HepG2 (cell line): Measurements from ENCODE around the gene CEP131. TPM values are rescaled to one million over a fixed set of nuclear protein-coding genes. Genes with fewer than 3 reads are reported as not detected.
"Not testable (repeated sequence)": the region's sequence is repeated elsewhere in the genome, so short reads cannot be mapped to it uniquely, and the experiment has no call there.

Experiments used
- ATAC-seq: fragments of 200-7000 bp; cut with Tn5 transposase; 3 replicates; pipeline ENCODE4 v1.9.1; 2020; ENCODE audit warnings: mild to moderate bottlenecking, moderate library complexity
- BruUV-seq: library from RNA; stranded (reverse); fragments of 400-500 nt; replicated peaks from 2 replicates; lab custom pipeline; 2021; lab: Mats Ljungman, UMichigan
- CTCF ChIA-PET: fragments of 300-600 bp; formaldehyde crosslinking; extraction: SDS; loops from one replicate; lab custom pipeline; 2021; ENCODE audit warnings: low total read pairs, inconsistent platforms, low intra/inter-chr PET ratio; lab: Yijun Ruan, JAX
- POLR2A ChIA-PET: fragments of 350-600 bp; sonication (Branson Sonifier 250); formaldehyde crosslinking; loops from one replicate; lab custom pipeline; 2020; ENCODE audit warnings: antibody characterized with exemption, inconsistent platforms; lab: Yijun Ruan, JAX
- DNase-seq: peaks from one replicate; pipeline ENCODE4 v3.0.0-alpha.2; 2015; ENCODE audit warnings: low spot score
- FAIRE-seq: peaks from 3 replicates; lab custom pipeline; 2011; peaks lifted over from hg19 to GRCh38; lab: Jason Lieb, UNC
- H2AFZ ChIP-seq: one replicate; pipeline ENCODE4 v1.6.1; 2011; ENCODE audit warnings: low read length, inconsistent platforms
- H3K27ac ChIP-seq: fragments of 300-600 bp; 3 replicates; pipeline ENCODE4 v1.8.0; 2011; ENCODE audit warnings: mixed run types, mild to moderate bottlenecking, mixed read lengths, low read length, inconsistent platforms; ENCODE audit not compliant: insufficient read depth; ENCODE audit errors: extremely low read length
- H3K27me3 ChIP-seq, 2 experiments: fragments of 200-600 bp in 1 of 2; 2 replicates in 1 of 2; 3 replicates in 1 of 2; pipeline versions ENCODE4 v1.6.0 to v1.8.0; 2011; ENCODE audit warnings: low read length in 2 of 2, mild to moderate bottlenecking in 2 of 2, moderate library complexity in 2 of 2, inconsistent platforms in 1 of 2; ENCODE audit not compliant: insufficient read depth in 2 of 2, control insufficient read depth in 1 of 2
- H3K36me3 ChIP-seq, 2 experiments: fragments of 200-600 bp in 1 of 2; replicated peaks in 1 of 2; 2 replicates in 1 of 2; 3 replicates in 1 of 2; pipeline versions ENCODE4 v1.5.1 to v1.8.0; 2011; ENCODE audit warnings: low read length in 2 of 2, inconsistent platforms in 1 of 2; ENCODE audit not compliant: insufficient read depth in 2 of 2, control insufficient read depth in 1 of 2
- H3K4me1 ChIP-seq: 2 replicates; pipeline ENCODE4 v1.5.1; 2012; ENCODE audit warnings: low read length, inconsistent platforms; ENCODE audit not compliant: insufficient read depth
- H3K4me2 ChIP-seq: 2 replicates; pipeline ENCODE4 v1.6.0; 2011; ENCODE audit warnings: low read depth, low read length, inconsistent platforms
- H3K4me3 ChIP-seq, 3 experiments: fragments of 200-600 bp in 1 of 3; sonication (generic), shearing (Covaris generic) in 1 of 3; replicated peaks in 1 of 3; 2 replicates each; pipeline ENCODE4 v1.5.1; 2011 to 2016; ENCODE audit warnings: low read length in 3 of 3, inconsistent platforms in 2 of 3, low read depth in 2 of 3, mild to moderate bottlenecking in 2 of 3, control low read depth in 1 of 3, mixed read lengths in 1 of 3; ENCODE audit not compliant: insufficient read depth in 1 of 3
- H3K79me2 ChIP-seq: one replicate; pipeline ENCODE4 v1.6.1; 2011; ENCODE audit warnings: low read length, inconsistent platforms; ENCODE audit not compliant: insufficient read depth
- H3K9ac ChIP-seq: 2 replicates; pipeline ENCODE4 v1.6.0; 2011; ENCODE audit warnings: mild to moderate bottlenecking, low read depth, low read length, inconsistent platforms; ENCODE audit not compliant: insufficient read depth
- H3K9me3 ChIP-seq: 2 replicates; pipeline ENCODE4 v1.5.1; 2012; ENCODE audit warnings: mild to moderate bottlenecking, low read length
- H4K20me1 ChIP-seq: 2 replicates; pipeline ENCODE4 v1.6.0; 2011; ENCODE audit warnings: inconsistent platforms, mild to moderate bottlenecking, low read length, moderate library complexity; ENCODE audit not compliant: insufficient read depth
- CREB1 ChIP-seq, 2 experiments: fragments of 450-650 bp in 1 of 2; IDR thresholded peaks; 2 replicates each; pipeline ENCODE4 v1.6.1; 2016 to 2017; ENCODE audit warnings: control low read depth in 1 of 2, mild to moderate bottlenecking in 1 of 2, missing compliant biosample characterization in 1 of 2, missing genetic modification characterization in 1 of 2
- FOXC1 ChIP-seq: sonication (generic); formaldehyde crosslinking; IDR thresholded peaks from 2 replicates; pipeline ENCODE4 v1.8.0; 2022; ENCODE audit warnings: mild to moderate bottlenecking, missing genetic modification reagents, borderline replicate concordance
- MED1 ChIP-seq: sonication (generic); formaldehyde crosslinking; IDR thresholded peaks from 2 replicates; pipeline ENCODE4 v1.4.0; 2020; ENCODE audit warnings: missing genetic modification reagents
- MNT ChIP-seq: fragments of 450-650 bp; IDR thresholded peaks from 2 replicates; pipeline ENCODE4 v1.6.1; 2016
- RFXANK ChIP-seq: IDR thresholded peaks from 2 replicates; pipeline ENCODE4 v1.6.1; 2016
- TCF7L2 ChIP-seq: IDR thresholded peaks from 2 replicates; pipeline ENCODE4 v1.6.1; 2011; ENCODE audit warnings: mild to moderate bottlenecking, low read depth, low read length, moderate library complexity
- ZNF296 ChIP-seq: sonication (generic); formaldehyde crosslinking; conservative IDR thresholded peaks from 2 replicates; pipeline ENCODE4 v1.5.0; 2020; ENCODE audit warnings: mild to moderate bottlenecking, missing genetic modification reagents
- WGBS: methylation state at CpG from one replicate; pipeline ENCODE4 v1.1.6; 2017; ENCODE audit warnings: low lambda C conversion rate; 5-methylcytosine and 5-hydroxymethylcytosine counted together
- in situ Hi-C: cut with HindIII; loops from 2 replicates; pipeline ENCODE4 v1.10.0; 2017; ENCODE audit warnings: low pct_unique_long_range_greater_than_20kb; ENCODE audit not compliant: extremely low pct_ligation_motif_present
- intact Hi-C: fragments of 100-400 bp; cut with micrococcal nuclease; formaldehyde crosslinking; loops from one replicate; pipeline ENCODE4 v1.10.0; 2022; ENCODE audit not compliant: unreplicated experiment
- polyA plus RNA-seq, 8 experiments: library from polyadenylated mRNA; depleted of rRNA in 3 of 8; stranded (reverse) in 7 of 8; unstranded in 1 of 8; fragments of >200 nt; fragmentation: Illumina TruSeq in 4 of 8; extraction: Trizol in 4 of 8; gene quantifications; 2 replicates each; pipeline versions ENCODE4 v1.2.1 to v1.2.3, GENCODE V29; 2011 to 2016; ENCODE audit warnings: low read depth in 4 of 8, missing spikeins in 1 of 8, mixed read lengths in 1 of 8; ENCODE audit not compliant: insufficient read depth in 1 of 8
- total RNA-seq, 5 experiments: library from RNA; depleted of rRNA; stranded (reverse); fragments of >200 nt; fragmentation: Illumina TruSeq; extraction: Trizol; gene quantifications; 2 replicates each; pipeline ENCODE4 v1.2.3, GENCODE V29; 2016; ENCODE audit warnings: low read depth in 1 of 5

The CEP131 gene
- total and polyA plus RNA-seq, 2 of the 13 experiments (the other 11 are each of a cell fraction or from before 2014, with no cell fraction given), result 5.0 to 16.8 TPM

GRCh38 chr17:81148571-81148970 is 74.2 kb downstream of the CEP131 start:
- H3K9ac ChIP-seq, result no peak overlapping the region
- 71% methylated on average over 13 of the region's 15 CpGs for WGBS
- no peaks in the 10 kb centered on the region for H4K20me1 ChIP-seq
- no peaks in the 10 kb centered on the region for H3K79me2 ChIP-seq
- ChIA-PET POLR2A (interaction anchor here (0.6 kb wide), 1 partner anchor 245 kb away, joined by 3 read pairs; no protein-coding TSS in a partner anchor), CTCF (no interaction called here)
- H3K9me3 ChIP-seq, result no peaks in the 10 kb centered on the region
- H2AFZ ChIP-seq, result no peak overlapping the region
- H3K4me1 ChIP-seq, result peaks cover 15% of the 10 kb centered on the region
- BruUV-seq, result no TSS peak
- DNase-seq, result no peak
- in situ Hi-C loops, result no loop called here
- H3K27ac ChIP-seq, result no peak overlapping the region
- TF ChIP-seq MED1, result no peak
- TF ChIP-seq RFXANK (CRISPR knock-in tag), result no peak
- no peak for TF ChIP-seq FOXC1
- peak; percentile 84 for TF ChIP-seq MNT
- no peak for TF ChIP-seq ZNF296 (CRISPR knock-in tag)
- intact Hi-C loops, result no loop called here
- H3K4me2 ChIP-seq, result no peak overlapping the region
- H3K4me3 ChIP-seq, result no peak overlapping the region
- ATAC-seq, result no peak
- no peak for FAIRE-seq
- no peaks in the 10 kb centered on the region for H3K27me3 ChIP-seq
- H3K36me3 ChIP-seq, result no peaks in the 10 kb centered on the region

- DNase-seq (no peak), ATAC-seq (no peak), FAIRE-seq (no peak)
- Histone ChIP-seq H2AFZ (no peak overlapping the region), H3K79me2 (no peaks in the 10 kb centered on the region), H3K9ac (no peak overlapping the region), H3K4me2 (no peak overlapping the region), H3K36me3 (no peaks in the 10 kb centered on the region), H4K20me1 (no peaks in the 10 kb centered on the region), H3K27ac (no peak overlapping the region), H3K4me1 (peaks cover 23% of the 10 kb centered on the region), H3K4me3 (no peak overlapping the region), H3K27me3 (no peaks in the 10 kb centered on the region), H3K9me3 (no peaks in the 10 kb centered on the region)
- intact Hi-C loops (no loop called here), in situ Hi-C loops (no loop called here)
- POLR2A ChIA-PET, result interaction anchor here (0.6 kb wide), 1 partner anchor 246 kb away, joined by 3 read pairs; no protein-coding TSS in a partner anchor
- TF ChIP-seq TCF7L2 (no peak), CREB1 (IDR thresholded peaks at IDR 0.05) (0 out of 2 replicates have a peak, but pooled peaks have one; percentile 12), CREB1 (CRISPR knock-in tag; IDR thresholded peaks at IDR 0.05) (no peak)
- 76% methylated on average over 10 of the region's 10 CpGs for WGBS
- BruUV-seq, result no TSS peak
- CTCF ChIA-PET, result no interaction called here
These were observed 75.1 kb downstream of the CEP131 start for GRCh38 chr17:81147701-81148100.

DNA sequence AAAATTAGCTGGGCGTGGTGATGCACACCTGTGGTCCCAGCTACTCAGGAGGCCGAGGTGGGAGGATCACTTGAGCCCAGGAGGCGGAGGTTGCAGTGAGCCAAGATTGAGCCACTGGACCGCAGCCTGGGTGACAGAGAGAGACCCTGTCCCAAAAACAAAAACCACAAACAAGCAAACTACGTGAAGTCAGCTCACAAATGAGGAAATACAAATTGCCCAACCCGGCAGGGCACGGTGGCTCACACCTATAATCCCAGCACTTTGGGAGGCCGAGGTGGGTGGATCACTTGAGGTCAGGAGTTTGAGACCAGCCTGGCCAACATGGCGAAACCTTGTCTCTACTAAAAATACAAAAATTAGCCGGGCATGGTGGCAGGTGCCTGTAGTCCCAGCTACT is 76.6 kb downstream of the CEP131 start:
- WGBS, result 87% methylated on average over 10 of the region's 10 CpGs
- BruUV-seq, H4K20me1 ChIP-seq, H3K27me3 ChIP-seq, H3K36me3 ChIP-seq, H3K4me3 ChIP-seq, H3K27ac ChIP-seq, ATAC-seq, H3K79me2 ChIP-seq, H3K9ac ChIP-seq, H3K4me2 ChIP-seq, H3K9me3 ChIP-seq, intact Hi-C loops, FAIRE-seq, DNase-seq, H2AFZ ChIP-seq, in situ Hi-C loops: not testable (repeated sequence)
- peaks cover 31% of the 10 kb centered on the region for H3K4me1 ChIP-seq
- ChIA-PET CTCF (interaction anchor here (1.7 kb wide), 1 partner anchor 95 kb away, joined by 6 read pairs; no protein-coding TSS in a partner anchor), POLR2A (interaction anchor here (1.3 kb wide), 1 partner anchor 19 kb away, joined by 3 read pairs; the partner anchor contains the start of genes AATK and PVALEF)
